ENCODE results near the gene CYP1A2.

- TF ChIP-seq CTCF (IDR thresholded peaks at IDR 0.05; ENCODE audit: borderline replicate concordance, extremely low read depth, low read length, poor library complexity, severe bottlenecking) (no peak), EZH2 (IDR thresholded peaks at IDR 0.05; ENCODE audit: borderline replicate concordance, low read depth, low read length, severe bottlenecking) (no peak)
Measured at GRCh38 chr15:74792227-74793016, 43.8 kb downstream of the CYP1A2 start.

Measured in DND-41 (cell line).